GM12874 (cell line): ENCODE measurements around the gene FSTL4.
A peak's percentile ranks its signal among the peaks of the same experiment; 100 is the strongest.

Source experiments
- TF ChIP-seq, protein P1 (sequence below): IDR thresholded peaks from 2 replicates; pipeline ENCODE4 v1.5.1; 2011; ENCODE audit warnings: low read depth, mild to moderate bottlenecking, control low read depth, low read length, moderate library complexity; ENCODE audit not compliant: insufficient read depth

FSTL4 gene

DNA sequence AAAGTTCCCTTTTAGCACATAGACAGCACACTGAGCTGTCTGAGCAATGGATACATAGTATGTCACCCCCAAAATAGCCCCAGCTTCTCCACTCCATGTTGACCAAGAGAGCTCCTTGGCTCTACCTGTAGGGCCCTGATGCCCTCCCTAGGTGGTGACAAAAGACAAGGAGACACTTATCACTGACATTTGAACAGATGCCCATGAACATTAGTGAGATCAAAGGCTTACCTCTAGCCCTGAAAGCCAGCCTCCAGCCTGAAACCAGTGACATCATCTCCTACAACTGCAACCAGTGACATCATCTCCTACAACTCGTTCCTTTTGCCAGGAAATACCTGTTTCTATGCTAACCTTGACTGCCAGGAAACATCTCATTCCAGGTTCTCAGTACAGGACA lies 122.7 kb downstream of the FSTL4 start:
- TF ChIP-seq, protein P1, sequence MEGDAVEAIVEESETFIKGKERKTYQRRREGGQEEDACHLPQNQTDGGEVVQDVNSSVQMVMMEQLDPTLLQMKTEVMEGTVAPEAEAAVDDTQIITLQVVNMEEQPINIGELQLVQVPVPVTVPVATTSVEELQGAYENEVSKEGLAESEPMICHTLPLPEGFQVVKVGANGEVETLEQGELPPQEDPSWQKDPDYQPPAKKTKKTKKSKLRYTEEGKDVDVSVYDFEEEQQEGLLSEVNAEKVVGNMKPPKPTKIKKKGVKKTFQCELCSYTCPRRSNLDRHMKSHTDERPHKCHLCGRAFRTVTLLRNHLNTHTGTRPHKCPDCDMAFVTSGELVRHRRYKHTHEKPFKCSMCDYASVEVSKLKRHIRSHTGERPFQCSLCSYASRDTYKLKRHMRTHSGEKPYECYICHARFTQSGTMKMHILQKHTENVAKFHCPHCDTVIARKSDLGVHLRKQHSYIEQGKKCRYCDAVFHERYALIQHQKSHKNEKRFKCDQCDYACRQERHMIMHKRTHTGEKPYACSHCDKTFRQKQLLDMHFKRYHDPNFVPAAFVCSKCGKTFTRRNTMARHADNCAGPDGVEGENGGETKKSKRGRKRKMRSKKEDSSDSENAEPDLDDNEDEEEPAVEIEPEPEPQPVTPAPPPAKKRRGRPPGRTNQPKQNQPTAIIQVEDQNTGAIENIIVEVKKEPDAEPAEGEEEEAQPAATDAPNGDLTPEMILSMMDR = peak; percentile 31; the same call in 1 of the 2 replicates

- TF ChIP-seq, protein P1 = no peak
These were observed 125.2 kb downstream of the FSTL4 start for GRCh38 chr5:133487093-133487492.

GRCh38 chr5:133485468-133485867 lies 126.9 kb downstream of the FSTL4 start:
- TF ChIP-seq, protein P1 = no peak

GRCh38 chr5:133483406-133484090 lies 128.8 kb downstream of the FSTL4 start:
- TF ChIP-seq, protein P1 = no peak

- TF ChIP-seq, protein P1 = no peak
These were observed 130.3 kb downstream of the FSTL4 start for GRCh38 chr5:133482028-133482427.

DNA sequence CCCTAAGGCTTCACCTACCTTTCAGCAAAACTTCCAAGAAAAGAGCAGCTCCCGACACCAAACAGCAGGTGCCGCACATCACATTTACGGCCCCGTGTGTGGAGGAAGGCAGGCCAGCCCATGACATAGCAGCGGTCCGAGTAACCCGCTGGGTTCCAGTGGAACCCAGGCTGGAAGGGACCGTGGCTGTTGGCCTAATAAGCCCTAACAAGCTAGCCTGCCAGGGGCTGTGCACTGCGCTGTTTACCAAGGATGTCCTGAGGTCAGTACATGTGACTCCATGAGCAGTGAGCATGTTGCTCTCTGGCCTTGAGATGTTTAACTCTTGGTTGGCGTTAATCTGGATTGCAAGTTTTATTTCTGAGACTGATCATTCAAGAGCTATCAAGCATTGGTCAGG lies 131.5 kb downstream of the FSTL4 start:
- TF ChIP-seq, protein P1 = no peak

DNA sequence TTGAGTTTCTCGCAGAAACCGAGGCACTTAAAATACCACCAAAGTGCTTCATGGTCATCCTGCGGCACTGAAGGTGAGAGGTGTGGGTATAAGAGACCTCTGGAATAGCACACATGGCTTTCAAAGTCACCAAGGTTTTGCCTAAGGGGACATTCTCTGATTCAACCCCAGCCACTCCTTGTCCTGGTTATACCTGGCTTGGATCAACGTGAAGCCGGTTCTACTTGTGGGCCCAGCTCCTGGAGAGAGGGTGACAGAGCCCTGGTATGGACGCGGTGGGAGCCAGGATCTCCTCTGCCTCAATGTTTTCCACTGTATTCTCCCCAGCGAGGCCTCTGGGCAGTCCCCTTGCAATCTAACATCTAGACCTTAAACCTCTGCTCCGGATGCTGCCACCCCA lies 132.0 kb downstream of the FSTL4 start:
- TF ChIP-seq, protein P1 = no peak
